HG03066 (cell line): ENCODE measurements around the gene PIWIL1.

Experiments
- ATAC-seq: cut with Tn5 transposase; IDR thresholded peaks from one replicate; pipeline ENCODE4 v1.9.1; 2021; ENCODE audit warnings: low read depth; ENCODE audit not compliant: unreplicated experiment

Gene PIWIL1

DNA sequence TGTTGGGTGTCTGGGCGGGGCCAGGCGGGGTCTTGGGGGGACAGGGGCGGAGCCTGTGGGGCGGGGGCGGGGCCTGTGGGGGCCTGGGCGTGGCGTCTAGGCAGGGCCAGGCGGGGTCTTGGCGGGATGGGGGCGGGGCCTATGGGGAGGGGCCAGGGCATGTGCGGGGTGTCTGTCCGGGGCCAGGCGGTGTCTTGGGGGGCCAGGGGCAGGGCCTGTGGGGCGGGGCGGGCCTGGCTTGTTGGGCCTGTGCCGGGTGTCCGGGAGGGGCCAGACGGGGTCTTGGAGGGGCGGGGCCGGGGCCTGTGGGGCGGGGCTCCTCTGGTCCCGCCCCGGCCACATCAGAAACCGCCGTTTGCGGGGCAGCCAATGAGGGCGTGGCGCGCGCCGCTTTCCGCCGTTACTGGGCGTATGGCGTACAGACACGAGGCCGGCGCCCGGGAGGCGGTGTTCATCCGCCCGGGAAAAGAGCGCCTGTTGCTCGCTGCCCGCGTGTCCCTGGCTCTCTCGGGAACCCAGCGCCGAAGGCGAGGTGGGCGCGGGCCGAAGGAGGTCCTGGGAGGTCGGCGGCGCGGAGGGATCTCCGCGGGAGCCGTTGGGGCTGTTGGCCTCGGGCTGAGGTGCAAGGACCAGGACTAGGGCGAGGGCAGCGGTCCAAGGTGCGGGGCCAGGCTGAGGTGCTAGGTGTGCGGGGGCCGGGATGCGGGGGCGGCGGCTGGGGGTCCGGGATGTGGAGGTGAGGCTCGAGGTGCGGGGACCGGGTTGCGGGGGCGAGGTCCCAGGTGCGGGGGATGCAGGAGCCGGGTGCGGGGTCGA, at the start of gene PIWIL1:
PIWIL1 (plus strand) TSS at position 400 of the 816 bp plus-strand sequence. CDS start 4,705 bp downstream, outside the sequence.
- ATAC-seq: no peak

GRCh38 chr12:130288206-130288605, 49.5 kb upstream of the PIWIL1 start:
- no peak for ATAC-seq

- no peak for ATAC-seq
Observed at GRCh38 chr12:130288691-130289090, 49.0 kb upstream of the PIWIL1 start.

GRCh38 chr12:130290114-130290513, 47.6 kb upstream of the PIWIL1 start:
- ATAC-seq: no peak

- no peak for ATAC-seq
Observed at GRCh38 chr12:130298322-130299021, 39.2 kb upstream of the PIWIL1 start.

DNA sequence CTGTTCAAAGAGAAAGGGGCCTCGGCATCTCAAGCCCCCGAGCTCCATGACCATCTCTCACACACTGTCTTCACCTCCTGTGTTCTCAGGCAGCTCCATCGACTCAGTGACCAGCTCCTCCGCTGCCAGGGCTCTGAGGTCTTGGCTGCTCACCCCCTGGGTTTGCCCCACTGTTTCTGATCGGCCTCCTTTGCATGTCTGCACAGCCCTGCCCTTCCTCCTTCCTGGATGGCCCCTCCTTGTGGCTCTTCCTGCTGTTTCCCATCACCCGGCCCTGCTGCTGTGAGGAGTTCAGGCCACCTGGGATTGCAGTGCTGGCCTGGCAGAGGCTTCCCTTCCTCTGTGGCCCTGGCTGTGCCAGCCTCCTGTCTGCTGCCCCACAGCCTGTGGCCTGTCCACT, 38.1 kb upstream of the PIWIL1 start:
- no peak for ATAC-seq

DNA sequence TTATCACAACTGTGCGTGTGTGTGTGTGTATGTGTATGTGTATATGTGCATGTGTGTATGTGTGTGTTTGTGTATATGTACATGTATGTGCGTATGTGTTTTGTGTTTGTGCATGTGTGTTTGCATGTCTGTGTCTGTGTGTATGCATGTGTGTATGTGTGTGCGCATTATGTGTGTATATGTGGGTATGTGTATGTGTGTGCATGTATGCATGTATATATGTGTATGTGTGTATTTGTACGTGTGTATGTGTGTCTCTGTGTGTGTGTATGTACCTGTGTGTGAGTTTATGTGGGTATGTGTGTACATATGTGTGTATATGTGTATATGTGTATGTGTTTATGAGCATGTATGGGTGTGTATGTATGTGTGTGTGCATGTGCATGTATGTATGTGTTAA, 37.6 kb upstream of the PIWIL1 start:
- ATAC-seq: no peak

DNA sequence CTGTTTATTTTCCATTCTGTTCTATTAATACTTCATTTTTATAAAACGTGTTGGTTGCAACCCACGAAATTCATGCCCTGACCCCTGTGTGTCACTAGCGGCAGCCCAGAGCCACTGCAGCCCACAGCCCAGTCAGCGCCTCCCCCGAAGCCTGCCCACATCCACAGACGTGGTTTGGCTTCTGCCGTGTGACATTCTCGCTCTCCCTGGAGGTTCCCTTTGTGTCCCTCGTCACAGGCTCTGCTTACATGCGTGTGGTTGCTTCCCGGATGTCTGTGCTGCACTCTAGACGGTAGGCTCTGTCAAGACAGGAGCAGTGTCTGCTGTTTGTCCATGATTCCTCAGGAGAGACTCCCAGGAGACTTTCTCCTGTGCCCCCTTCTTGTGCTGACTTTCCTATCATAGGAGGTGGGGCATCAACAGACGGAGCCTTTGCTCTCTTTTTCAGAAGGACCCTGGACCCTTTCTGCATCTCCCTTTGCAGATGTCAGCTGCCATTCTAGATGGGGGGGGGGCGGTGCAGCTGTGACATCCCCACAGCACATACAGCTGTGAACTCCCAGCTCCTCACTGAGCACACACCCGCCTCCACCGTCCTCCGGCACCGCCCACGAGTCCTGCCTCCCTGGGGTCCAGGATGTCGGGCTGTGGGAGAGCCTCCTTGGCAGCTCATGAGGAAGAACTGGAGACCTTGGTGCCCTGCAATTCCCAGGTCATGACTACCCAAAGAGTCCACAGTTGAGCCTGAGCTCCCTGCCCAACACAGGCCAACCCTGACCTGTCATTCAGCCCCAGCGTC, 36.8 kb upstream of the PIWIL1 start:
- no peak for ATAC-seq

GRCh38 chr12:130301559-130301958, 36.1 kb upstream of the PIWIL1 start:
- no peak for ATAC-seq

- no peak for ATAC-seq
Observed at GRCh38 chr12:130303781-130304180, 33.9 kb upstream of the PIWIL1 start.

DNA sequence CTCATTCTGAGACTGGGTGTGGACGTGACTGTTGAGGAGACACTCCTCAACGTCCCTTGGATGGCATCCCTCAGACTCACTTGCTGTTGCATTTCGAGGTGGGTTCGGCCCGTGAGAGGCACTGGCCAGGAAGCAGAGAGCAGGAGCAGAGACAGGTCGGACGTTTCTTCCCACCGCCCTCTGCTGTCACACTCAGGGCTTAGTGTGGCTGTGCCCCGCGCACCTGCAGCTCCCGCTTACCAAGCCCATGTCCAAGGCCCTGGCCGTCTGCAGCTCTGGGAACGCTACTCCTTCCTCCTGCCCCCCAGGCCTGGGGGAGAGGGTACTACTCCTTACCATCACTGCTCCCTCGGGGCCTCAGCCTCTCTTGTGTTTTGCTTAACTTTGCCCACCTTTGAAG, 29.8 kb upstream of the PIWIL1 start:
- ATAC-seq: no peak

DNA sequence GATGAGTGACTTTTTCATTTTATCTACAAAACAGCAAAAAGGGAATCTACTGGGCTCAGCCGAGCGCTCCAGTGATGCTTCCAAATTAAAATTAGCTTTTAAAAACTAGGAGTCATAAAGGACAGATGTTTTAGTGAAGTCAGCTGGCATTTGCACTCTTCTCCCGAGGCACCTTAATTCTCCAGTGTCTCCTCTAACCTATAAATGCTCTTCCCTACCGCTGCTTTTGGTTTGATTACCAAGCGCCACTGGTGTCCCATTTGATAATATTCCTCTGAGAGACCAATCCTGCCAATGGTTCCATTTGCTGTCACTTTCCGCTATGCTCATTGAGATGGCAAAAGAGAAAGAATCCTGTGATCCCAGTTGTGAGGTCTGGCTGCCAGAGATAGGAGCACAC, 29.3 kb upstream of the PIWIL1 start:
- ATAC-seq: no peak

GRCh38 chr12:130316251-130316650, 21.4 kb upstream of the PIWIL1 start:
- ATAC-seq: no peak

DNA sequence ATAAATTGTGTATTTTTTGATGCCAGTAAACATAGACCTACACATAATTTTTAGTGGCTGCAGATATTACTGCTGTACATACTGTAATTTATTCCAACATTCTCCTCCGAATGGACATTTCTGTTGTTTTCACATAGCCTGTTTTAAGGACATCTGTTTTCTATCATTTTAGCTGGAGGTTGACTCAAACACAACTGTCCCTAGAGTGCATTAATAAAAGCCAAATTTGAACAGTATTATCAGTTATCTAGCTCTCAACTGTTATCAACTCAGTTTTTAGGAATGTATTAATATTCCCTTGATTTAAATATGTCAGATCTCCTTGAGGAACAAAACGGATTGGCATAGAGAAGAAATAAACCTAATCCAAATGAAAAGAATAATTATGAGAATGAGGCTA, 17.2 kb upstream of the PIWIL1 start:
- ATAC-seq: no peak

- ATAC-seq: no peak
Observed at GRCh38 chr12:130322263-130322662, 15.4 kb upstream of the PIWIL1 start.

DNA sequence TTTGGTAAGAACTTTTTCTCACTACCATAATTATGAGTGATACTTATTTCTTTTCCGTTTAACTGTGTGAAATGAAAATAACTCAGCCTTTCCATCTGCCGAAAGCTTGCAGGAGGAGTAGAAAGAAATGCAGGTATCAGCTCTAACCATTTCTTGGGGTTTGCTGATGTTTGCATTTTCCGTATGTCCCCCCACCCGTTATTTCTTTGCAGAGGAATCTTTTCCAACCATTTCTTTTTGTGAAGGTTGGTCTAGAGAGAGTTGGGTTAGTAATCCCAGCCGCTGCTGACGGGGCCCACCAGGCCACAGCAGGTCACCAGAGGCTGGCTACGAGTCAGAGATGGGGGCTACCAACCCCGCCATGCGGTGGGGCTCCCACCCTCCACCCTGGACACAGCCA, 7.0 kb upstream of the PIWIL1 start:
- ATAC-seq: no peak

DNA sequence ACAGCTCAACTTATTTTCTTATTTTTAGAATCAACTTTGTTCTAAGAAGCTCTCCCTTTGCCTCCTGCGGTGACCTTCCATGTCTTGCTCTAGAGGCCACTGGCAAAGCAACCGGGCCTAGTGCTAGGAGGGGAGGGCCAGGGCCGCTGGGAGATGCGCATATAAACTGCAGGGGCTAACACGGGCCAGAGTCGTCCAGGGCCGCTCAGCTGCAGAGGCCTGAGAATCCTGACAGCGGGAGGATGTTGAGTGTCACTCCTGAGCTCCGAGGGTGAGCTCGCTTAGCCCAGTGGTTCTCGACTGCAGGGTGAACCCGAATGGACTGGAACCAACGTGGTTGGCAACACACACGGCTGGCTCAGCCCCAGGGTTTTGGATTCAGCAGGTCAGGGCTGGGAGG, 6.5 kb upstream of the PIWIL1 start:
- ATAC-seq: no peak

DNA sequence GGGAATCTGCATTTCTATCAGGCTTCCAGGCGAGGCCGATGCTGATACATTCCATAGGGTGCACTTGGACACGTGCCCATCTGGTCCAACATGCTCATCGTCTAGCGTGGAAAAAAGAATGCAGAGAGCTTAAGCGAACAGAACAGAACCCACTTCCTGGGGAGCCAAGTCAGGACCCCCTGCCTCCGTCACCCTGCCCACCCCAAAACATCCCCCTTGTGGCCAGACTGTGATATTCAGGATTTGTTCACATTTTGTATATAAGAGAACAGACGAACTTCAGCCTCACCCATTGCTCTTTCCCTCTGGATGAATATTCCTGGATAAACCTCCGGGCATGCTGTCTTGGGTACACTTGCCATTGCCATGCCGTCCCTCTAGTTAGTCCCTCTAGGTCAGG, 4.3 kb upstream of the PIWIL1 start:
- no peak for ATAC-seq

GRCh38 chr12:130334399-130334798, 3.3 kb upstream of the PIWIL1 start:
- ATAC-seq: no peak

DNA sequence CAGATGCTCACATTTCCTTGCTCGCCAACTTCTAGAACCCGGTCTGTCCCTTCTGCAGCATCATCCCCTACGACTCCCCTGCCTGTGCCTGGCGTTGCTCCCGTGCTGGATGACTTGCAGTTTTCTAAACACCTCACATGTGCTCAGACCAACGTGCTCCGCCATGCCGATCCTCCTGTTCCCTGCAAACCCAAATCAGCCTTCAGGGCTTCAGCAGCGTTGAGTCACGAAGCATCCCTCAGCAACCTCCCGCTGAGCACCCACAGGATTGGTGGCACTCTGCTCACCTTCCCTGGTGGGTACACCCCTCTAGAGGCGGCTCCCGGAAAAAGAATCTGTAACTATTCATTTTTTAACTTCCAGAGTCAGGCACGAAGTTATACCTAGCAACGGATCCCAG, 2.8 kb upstream of the PIWIL1 start:
- ATAC-seq: no peak
